ENCODE measurements around the gene SLC6A17.

SLC6A17 gene

DNA sequence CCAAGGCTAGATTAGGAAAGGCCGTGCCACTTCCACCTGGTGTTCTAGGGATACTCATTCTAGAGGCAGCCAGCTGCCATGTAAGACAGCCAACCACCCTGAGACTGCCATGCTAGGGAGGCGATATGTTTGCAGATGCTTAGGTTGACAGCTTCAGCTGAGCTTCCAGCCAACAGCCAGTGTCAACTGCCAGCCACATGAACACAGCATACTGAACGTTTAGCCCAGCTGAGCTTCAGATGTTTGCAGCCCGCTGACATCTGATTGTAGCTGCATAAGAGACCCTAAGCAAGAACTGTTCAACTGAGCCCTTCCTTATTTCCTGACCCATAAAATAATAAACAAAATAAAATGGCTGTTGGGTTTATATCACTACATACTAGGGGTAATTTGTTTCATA lies 54.9 kb downstream of the SLC6A17 start:
- no peak for DNase-seq (ENCODE audit: low read depth)

DNA sequence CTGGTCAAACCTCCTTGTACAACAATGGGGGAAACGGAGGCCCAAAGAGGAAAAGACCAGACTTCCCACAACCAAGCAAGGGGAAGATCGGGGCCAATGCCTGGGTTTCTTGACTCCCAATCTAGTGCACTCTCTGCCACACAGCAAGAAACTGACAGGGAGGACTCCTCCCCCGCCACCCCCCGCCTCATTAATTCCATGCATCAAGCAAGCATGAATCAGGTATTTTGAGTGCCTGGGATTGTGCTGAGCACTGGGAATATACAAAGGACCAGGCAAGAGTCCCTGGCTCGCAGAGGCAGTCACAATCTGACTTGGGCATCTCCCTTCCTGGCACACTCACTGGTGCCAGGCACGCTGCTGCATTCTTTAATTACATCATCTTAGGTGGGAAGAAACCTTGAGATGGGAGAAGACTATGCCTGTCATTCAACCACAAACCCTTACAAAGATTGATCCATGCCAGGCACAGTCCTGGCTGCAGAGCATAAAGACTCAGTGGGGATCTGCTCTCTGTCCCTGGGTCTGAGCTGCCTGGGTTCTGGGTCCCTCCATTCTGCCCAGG lies 55.4 kb downstream of the SLC6A17 start:
- no peak for DNase-seq (ENCODE audit: low read depth)

DNA sequence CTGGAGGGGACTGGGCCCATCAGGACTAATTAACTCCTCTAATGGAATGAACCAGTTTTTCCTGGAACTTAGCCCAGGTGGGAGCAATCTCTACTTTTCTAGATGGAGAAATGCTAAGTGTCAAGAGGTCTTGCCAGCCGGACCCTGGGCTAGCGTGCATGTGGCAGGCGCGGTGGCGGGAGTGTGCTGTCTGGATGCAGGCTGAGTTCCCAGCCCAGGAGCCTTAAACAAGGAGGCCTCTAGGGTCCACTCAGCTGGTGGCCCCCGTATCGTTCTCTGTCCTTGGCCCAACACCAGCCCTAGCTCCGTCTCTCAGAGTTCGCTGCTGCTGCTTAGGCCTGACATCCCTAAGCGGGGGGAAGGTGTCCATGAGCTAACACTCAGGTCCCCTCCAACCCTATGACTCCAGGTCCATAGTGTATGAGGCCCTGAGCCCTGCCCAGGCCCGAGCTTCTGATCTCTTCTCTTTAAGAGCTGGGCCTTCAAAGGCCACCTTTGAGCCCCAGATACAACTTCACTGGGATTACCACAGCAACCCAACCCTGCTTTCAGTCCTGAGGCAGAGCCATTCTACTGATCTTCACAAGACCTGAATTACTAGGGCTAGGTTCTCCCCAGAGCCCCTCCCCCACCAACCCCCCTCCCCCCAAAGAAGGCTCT lies 56.1 kb downstream of the SLC6A17 start:
- no peak for DNase-seq (ENCODE audit: low read depth)

DNA sequence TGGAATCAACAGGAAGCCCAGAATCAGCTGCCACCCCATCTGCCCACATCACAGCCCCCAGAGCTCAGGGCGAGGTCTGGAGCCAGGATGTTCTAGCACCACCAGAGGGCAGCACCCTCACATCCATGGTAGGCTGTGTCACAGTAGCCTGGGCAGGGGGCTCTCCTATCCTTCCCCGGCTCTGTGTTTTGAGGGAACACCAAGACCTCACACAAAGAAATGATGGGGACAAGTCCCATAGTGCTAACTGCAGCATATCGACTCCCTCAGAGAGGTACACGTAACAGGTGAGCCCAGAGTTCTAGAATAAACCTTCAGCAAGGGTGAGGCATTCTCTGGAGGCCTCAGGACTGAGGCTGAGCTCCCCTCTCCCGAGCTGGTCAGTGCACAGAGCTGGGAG lies 57.5 kb downstream of the SLC6A17 start:
- DNase-seq (ENCODE audit: low read depth) = peak; percentile 59

DNA sequence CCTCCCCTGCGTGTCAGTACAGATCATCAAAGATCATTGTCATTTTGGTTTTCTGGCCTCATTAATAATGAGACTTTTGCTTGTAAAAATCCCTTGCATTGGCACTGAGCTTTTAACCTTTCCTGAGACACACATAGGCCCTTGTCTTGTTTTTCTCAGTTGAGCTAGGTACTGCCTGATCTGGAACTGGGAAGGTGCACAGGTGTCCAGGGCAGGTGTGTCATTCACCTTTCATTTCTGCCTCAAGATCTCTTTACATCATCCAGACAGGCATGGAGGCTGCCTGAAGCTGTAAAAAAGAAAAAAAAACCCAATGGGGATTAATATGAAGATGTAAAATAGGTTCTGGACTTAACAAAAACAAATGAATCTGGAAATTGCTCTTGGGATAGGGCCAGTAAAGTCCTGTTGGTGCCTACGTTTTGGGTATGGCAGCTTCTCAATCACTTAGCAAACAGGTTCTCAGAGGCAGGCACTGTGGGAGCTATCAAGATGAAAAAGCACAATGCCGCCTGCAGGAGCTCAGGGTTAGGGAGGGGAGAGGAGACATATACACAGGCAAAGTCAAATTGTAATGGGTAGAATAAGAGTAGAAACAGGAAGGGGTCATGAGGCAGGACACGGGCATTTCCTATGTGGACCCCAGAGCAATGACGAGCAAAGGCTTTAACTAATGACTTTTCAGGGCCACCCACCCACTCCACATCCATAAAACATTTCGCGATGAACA lies 58.8 kb downstream of the SLC6A17 start:
- DNase-seq (ENCODE audit: low read depth) = no peak

DNA sequence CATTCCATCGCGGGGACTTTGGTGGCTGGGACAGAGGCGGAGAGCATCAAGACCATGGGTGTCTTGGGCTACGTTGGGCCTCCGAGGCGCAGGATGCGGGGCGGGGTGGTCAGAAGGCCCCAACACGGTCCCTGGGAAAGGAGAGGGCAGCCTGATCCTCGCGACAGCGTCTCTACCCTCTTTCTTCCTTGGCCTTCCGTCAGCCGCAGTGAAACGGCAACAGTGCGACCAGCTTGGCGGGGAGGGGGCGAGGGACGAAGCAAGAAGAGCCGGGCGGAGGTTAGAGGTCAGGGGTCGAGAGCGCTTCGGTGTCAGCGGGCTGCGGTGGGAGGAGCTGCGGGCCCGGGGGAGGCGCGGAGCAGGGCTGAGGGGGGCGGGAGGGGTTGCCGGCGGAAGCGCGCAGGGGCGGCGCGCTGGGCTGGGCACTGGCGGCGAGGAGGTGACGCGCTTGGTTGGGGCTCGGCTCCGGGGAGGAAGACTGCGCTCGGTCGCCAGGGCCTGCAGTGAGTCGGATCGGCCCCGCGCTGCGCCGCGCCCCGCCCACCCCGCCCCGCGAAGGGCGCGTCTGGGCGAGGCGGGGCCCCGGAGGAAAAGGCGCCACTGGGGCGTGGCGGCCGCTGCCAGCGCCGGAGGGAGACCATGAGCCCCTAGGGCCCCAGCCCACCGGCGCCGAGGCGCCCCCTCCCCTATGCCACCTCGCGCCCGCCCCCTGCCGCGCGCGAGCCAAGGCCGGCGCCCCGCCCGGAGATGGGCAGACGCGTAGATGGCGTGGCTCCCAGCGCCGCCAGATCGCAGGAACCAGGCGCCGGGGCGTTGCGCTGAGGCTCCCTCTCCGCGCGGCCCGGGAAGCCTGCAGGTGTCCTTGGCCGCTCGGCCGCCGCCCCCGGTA lies 59.7 kb downstream of the SLC6A17 start, which contains the start of gene KCNC4:
Gene KCNC4 (plus strand): TSS at position 600 of the 889 bp plus-strand sequence. CDS start 1,186 bp downstream, outside the sequence.
- DNase-seq (ENCODE audit: low read depth) = peak; percentile 88

DNA sequence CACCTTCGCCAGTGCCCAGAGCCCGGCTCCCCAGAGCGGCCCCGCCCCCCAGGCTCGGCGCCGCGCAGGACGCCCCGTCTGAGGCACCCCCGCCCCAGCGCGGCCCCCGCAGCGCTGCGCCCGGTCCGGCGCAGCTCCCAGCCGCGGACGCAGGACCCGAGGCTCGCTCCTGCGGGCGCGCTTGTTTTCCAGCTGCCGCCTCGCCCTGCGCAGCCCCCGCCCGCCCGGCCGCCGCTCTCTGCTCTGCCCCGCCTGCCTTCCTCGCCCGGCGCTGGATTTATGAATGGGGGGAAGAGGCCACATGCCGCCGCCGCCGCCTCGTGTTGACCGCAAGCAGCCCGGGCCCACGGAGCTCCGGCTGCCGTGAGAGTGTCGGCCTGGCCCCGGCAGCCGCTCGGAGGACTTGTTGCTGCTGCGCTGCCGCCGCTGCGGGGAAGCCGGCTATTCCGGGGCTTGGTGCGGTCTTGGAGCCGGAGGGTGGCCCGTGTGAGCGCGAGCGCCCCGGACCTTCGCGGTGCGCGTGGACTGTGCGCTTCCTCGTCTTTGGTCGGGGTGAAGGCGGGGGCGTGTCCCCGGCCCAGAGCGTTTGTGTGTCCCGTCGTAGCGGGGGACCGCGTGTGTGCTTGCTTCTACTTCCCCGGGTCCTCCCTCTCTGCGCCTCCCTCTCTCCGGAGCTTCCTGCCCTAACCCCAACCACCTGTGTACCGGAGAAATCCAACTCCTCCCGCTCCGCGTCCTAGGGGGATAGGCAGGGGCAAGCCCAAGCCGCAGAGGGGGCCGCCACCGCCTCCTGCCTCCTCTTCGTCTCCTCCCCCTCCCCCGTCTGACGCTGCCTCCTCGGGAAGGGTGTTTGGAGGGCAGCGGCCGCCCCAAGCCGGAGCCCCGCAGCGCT lies 60.6 kb downstream of the SLC6A17 start:
- DNase-seq (ENCODE audit: low read depth) = peak; percentile 33

DNA sequence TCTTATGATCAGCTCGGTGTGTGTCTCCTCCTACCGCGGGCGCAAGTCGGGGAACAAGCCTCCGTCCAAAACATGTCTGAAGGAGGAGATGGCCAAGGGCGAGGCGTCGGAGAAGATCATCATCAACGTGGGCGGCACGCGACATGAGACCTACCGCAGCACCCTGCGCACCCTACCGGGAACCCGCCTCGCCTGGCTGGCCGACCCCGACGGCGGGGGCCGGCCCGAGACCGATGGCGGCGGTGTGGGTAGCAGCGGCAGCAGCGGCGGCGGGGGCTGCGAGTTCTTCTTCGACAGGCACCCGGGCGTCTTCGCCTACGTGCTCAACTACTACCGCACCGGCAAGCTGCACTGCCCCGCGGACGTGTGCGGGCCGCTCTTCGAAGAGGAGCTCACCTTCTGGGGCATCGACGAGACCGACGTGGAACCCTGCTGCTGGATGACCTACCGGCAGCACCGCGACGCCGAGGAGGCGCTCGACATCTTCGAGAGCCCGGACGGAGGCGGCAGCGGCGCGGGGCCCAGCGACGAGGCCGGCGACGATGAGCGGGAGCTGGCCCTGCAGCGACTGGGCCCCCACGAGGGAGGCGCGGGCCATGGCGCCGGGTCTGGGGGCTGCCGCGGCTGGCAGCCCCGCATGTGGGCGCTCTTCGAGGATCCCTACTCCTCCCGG lies 61.3 kb downstream of the SLC6A17 start:
- DNase-seq (ENCODE audit: low read depth) = peak; percentile 21

DNA sequence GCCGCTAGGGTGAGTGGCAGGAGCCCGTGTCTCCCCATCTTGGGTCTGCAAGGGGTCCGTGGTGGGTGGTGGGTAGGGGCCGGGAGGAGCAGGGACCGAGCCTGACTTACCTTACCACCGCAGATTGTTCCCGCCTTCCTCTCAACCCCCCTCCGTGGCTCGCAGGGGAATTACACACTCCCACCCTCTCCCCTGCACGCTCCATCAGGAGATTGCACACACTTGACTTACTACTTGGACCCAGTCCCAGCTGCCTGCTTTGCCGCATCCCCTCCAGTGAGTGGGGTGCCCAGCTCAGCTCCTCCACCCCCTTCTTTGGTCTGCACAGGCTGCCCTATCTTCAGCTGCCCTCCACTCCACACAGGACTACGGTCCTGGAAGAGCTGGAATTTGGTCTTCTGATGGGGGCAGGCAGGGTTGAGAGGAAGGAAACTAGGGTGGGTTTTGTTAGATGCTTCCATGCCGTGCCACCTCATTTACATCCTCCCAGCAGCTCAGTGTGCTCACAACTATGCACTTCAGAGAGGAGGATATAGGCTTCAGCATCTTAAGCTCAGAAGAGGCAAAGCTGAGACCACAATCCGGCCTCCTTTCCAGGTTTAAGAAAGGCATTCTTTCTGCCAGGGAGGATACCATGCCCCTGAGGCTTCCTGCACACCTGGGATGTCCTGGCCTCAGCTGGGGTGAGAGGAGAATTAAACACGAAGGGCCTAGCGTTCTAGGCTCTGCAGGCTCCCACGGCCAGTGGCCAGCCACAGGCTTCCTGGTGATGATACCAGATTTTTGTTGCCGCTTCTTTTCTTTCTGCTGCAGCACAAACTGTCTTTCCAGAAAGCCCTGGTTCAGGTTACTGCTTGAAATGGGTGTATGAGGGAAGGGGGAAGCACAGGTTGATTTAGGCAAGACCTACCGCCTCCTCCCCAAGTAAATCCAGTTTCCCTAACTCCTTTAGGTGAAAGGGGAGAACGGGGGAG lies 62.2 kb downstream of the SLC6A17 start:
- DNase-seq (ENCODE audit: low read depth) = no peak

DNA sequence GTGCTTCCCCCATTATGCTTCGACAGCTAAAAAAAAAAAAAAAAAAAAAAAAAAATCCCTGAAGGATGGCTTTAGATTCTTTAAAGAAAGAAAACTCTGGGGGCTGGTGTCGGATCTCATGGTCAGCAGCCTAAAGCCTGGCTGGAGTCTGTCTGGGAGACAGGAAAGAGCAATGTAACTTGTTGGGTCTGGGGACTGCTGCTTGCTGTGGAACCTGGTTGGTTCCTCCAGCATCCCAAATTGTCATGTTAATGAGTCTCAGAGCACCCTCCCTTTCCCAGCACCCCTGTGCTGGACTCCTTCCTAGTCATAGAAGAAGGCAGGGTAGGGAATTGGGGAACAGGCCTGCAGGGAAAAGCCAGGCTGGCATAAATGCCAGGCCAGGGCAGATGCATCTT lies 62.8 kb downstream of the SLC6A17 start:
- DNase-seq (ENCODE audit: low read depth) = no peak

DNA sequence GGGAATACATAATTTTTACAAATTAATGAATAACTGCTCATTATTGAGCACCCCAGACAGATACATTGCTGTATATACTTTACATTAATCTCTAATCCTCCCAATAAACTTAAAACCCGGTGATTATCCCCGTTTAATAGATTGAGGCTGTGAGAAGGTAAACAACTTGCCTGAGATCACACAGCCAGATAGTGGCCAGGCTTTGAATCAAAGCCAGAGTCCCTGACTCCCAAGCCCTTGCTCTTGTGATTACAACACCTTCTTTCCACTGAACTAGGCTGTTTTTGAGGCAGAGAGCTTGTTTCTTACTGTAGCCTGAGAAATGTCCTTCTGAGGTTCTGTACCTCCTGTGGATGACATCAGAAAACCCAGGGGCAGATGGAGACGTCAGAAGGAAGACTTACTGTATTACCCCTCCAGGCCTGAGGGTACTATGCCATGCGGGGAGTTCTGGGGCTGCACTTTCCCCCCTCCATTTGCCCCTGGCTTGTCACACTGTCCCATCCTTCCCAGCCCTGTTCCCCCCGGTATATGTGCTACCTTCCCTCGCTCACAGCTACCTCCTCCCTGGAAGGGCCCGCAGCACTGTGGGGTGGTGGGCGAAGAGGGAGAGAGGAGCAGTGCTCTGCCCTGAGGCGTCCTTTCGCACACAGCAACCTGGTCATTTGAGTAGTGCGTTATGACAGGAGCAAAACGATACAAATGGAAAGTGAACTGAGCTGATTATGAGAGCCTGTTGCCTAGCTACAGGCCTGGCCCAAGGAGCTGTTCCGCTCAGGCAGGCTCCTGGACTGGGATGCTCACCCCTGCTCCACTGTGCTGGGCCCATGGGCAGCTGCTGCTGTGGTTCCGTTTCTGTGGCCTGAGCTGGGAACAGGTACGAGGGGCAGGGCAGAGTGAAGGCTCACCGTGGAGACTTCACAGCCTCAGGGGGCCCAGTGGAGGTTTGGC lies 64.4 kb downstream of the SLC6A17 start:
- DNase-seq (ENCODE audit: low read depth) = no peak

DNA sequence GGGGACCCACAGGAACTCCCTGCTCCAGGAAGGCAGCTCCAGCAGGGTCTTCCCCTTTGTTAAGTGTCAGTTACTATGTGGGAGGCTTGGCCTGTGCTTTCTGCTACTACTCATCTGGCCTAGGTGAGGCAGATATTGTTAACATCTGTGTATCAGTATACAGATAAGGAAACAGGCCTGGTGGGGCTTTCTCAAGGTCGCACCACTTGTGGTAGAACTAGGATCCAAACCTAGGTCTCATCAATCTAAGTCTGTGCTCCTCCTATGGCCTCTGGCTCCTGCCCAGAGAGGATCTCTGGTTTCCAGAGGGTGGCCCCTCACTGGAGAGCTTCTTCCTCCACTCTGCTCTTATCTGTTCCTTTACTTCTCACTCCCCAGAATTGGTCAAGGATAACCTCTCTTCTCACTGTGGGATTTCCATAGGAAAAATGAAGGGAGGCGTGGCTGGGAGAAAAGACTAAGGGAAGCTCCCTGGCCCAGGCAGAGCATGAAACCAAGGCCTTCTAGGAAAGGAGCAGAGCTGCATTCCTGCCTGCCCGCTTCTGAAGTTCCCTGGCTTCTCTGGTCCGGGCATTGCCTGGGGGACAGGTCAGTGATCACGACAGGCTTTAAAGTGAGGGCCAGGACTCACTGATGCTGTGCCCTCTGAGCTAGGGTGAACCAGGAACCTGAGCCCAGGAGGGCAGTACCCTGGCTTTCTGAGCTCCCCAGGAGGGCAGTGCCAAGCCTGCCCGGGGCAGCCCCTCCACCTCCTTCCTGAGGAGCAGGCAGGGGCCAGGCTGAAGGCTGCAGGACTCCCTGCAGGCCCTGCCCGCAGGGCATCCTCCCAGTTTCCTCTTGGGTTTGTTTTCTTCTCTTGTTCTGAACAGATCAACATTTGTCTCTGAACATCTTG lies 65.6 kb downstream of the SLC6A17 start:
- DNase-seq (ENCODE audit: low read depth) = no peak

DNA sequence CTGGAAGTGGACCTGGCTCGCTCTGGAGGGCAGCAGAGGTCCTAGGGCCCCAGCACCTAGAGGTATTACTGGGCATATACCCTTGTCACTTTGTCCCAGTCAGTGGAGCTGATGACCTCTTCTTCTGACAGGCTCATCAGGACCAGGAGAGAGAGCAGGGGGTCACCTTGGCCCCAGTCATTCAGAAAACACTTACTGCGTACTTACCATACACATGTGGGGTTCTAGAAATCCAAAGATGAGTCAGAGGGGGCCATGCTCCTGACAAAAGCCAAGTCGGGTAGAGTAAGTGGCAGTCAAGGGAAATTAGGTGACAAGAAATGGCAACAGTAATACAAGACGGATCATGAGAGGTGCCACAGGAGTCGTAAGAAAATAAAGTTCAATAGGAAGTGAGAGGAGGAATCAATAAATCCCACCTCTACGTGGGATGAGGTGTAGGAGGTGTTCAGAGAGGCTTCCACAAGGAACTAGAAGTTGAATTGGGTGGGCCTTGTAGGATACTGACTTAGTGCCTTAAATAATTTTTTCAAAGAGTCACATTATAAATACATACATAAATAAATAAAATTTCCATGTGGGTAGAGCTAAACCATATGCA lies 66.7 kb downstream of the SLC6A17 start:
- DNase-seq (ENCODE audit: low read depth) = no peak

DNA sequence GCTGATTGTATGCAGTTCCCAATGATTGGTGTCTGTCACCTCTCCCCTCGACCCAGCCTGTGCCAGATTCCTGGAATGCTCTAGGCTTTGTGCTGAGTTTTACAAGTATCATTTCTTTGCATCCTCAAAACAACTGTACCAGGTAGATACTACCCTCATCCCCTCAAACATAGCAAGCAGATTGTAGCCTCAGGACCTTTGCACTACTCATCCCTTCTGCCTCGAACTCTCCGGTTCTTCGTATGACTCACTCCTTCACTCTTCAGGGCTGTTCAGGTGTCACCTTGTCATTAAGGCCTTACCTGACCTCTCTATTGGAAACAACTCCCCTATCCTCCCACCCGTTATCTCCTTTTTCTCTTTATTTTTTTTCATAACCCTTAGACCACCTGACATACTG lies 67.8 kb downstream of the SLC6A17 start:
- DNase-seq (ENCODE audit: low read depth) = no peak

DNA sequence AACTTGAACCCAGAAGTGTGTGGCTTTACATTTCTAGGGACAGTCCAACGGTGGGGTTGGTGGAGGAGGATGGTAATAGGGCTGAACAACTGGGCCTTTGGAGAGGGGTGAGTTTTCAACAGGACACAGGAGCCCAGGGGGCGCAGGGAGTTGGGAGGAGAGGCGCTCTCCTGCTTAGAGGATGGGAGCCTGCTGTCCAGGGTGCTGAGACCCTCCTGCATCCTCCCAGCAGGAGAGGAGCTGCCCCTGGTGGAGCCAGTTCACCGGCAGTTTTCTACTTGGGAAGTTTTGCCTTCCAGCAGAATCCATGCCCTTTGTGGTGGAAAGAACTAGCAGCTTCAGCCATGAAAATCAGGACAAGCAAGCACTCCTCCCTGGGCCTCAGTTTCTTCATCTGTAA lies 68.4 kb downstream of the SLC6A17 start:
- no peak for DNase-seq (ENCODE audit: low read depth)

DNA sequence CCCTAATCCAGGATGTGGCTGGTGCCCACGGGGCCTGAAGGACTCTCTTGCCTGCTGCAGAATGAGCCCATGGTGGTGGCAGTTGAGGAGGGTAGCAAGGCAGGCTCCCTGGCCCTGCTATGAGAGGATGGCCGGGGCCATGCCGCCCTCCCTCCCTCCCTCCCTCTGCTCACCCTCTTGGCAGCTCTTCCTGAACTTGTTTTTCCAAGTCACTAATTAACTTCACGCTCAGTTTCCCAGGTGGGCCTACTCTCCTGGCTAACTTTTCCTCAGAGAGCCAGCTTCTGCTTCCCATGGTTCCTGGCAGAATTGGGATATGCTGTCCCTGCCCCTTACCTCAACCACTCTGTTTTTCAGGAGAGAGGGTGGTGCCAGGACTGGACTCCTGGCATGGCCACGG lies 70.0 kb downstream of the SLC6A17 start:
- DNase-seq (ENCODE audit: low read depth) = no peak

DNA sequence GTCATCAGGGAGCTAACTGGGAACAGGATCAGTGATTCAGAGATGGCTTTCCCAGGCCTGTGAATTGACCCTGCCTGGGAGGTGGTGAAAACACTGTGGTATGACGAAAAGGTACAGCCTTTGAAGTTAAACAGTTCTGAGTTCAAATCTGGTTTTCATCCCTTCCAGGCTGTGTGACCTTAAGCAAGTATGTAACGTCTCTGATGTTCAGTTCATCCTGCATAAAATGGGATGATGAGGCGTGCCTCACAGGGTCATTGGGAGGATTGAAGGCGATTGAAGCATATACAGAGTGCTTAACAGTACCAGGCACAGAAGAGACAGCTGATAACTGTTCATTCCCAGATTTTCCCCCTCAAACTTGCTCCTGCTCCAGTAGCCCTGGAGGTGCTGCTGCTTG lies 70.8 kb downstream of the SLC6A17 start:
- DNase-seq (ENCODE audit: low read depth) = no peak
